Left lung (tissue), 10 donors: Measurements from ENCODE around the gene PTGES3. TPM values are rescaled to one million over a fixed set of nuclear protein-coding genes. Genes with fewer than 3 reads are reported as not detected.
"Not testable (repeated sequence)": the region's sequence is repeated elsewhere in the genome, so short reads cannot be mapped to it uniquely, and the experiment has no call there.

Experiments used
- ATAC-seq: fragments of 200-7000 bp; cut with Tn5 transposase; one replicate; pipeline ENCODE4 v1.9.1; 2020; ENCODE audit warnings: moderate library complexity
- DNase-seq, 4 donors: peaks; one replicate each; pipeline ENCODE4 v3.0.0-alpha.2; 2013 to 2020
- H3K27ac ChIP-seq, 2 donors: fragments of 200-600 bp; sonication (generic) in 1 of 2; one replicate each; pipeline versions ENCODE4 v1.5.0 to v1.8.0; 2020 to 2021
- H3K27me3 ChIP-seq, 2 donors: fragments of 200-600 bp; sonication (generic) in 1 of 2; one replicate each; pipeline versions ENCODE4 v1.5.0 to v1.8.0; 2020 to 2021
- H3K36me3 ChIP-seq, 2 donors: fragments of 200-600 bp; sonication (generic) in 1 of 2; one replicate each; pipeline versions ENCODE4 v1.5.0 to v1.8.0; 2020 to 2021
- H3K4me1 ChIP-seq, 2 donors: fragments of 200-600 bp; one replicate each; pipeline ENCODE4 v1.8.0; 2021
- H3K4me3 ChIP-seq, 2 donors: fragments of 200-600 bp; sonication (generic) in 1 of 2; one replicate each; pipeline versions ENCODE4 v1.5.0 to v1.8.0; 2020 to 2021; ENCODE audit warnings: mild to moderate bottlenecking in 1 of 2
- H3K9me3 ChIP-seq, 2 donors: fragments of 200-600 bp; sonication (generic) in 1 of 2; one replicate each; pipeline versions ENCODE4 v1.5.0 to v1.8.0; 2020 to 2021
- intact Hi-C, 2 donors: fragments of 100-400 bp; cut with DNase I; formaldehyde crosslinking; loops; one replicate each; pipeline versions ENCODE4 v1.11.2 to v1.14.2; 2022
- polyA plus RNA-seq, 6 donors: library from polyadenylated mRNA; unstranded; fragments of 120-200 nt; gene quantifications; one replicate each; pipeline ENCODE4 v1.2.1, GENCODE V29; 2013; ENCODE audit not compliant: insufficient read length in 6 of 6
- total RNA-seq, 2 donors: library from RNA; stranded (reverse); fragmentation: NEBNext Ultra II Directional; extraction: Animal tissue kit (Norgen Biotek cat#: 25700); gene quantifications; one replicate each; pipeline ENCODE4 v1.2.1, GENCODE V29; 2021
- TF ChIP-seq, protein P1 (sequence below), 2 donors: fragments of 200-600 bp; sonication (generic) in 1 of 2; IDR thresholded peaks; one replicate each; pipeline versions ENCODE4 v1.5.0 to v1.8.0; 2021; ENCODE audit warnings: antibody characterized with exemption in 2 of 2
- donor health status: DM: no; HTN: yes; CAD: no.
- donor health status: DM: no; HTN: no; CAD: no.

PTGES3 gene
- total and polyA plus RNA-seq, 8 donors = 164 to 303 (median 267) TPM

DNA sequence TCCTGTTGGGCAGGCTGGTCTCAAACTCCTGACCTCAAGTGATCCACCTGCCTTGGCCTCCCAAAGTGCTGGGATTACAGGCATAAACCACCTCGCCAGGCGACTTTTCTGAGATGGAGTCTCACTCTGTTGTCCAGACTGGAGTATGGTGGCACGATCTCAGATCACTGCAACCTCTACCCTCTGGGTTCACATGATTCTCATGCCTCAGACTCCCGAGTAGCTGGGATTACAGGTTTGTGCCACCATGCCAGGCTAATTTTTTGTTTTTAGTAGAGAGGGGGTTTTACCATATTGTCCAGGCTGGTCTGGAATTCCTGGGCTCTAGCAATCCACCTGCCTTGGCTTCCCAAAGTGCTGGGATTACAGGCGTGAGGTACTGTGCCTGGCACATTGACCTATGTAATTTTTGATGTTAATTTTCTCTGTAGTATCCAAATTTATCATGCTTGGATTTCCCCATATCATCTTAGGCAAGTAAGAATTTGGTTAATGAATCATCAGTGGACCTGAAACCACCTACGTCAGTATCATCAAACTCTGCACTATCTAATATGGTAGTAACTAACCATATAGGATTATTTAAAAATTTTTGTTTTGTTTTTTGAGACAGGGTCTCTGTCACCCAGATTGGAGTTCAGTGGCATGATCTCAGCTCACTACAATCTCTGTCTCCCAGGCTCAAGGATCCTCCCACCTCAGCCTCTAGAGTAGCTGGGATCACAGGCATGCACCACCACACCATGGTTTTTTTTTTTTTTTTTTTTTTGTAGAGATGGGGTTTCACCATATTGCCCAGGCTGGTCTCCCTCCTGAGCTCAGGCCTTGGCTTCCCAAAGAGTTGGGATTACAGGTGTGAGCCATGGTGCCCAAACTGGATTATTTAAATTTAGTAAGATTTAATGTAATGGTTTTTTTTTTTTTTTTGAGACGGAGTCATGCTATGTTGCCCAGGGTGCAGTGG is 30.4 kb downstream of the PTGES3 start:
- H3K36me3 ChIP-seq = peaks cover 0 to 7% of the 10 kb centered on the region in 2 donors
- TF ChIP-seq, protein P1, sequence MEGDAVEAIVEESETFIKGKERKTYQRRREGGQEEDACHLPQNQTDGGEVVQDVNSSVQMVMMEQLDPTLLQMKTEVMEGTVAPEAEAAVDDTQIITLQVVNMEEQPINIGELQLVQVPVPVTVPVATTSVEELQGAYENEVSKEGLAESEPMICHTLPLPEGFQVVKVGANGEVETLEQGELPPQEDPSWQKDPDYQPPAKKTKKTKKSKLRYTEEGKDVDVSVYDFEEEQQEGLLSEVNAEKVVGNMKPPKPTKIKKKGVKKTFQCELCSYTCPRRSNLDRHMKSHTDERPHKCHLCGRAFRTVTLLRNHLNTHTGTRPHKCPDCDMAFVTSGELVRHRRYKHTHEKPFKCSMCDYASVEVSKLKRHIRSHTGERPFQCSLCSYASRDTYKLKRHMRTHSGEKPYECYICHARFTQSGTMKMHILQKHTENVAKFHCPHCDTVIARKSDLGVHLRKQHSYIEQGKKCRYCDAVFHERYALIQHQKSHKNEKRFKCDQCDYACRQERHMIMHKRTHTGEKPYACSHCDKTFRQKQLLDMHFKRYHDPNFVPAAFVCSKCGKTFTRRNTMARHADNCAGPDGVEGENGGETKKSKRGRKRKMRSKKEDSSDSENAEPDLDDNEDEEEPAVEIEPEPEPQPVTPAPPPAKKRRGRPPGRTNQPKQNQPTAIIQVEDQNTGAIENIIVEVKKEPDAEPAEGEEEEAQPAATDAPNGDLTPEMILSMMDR (IDR thresholded peaks at IDR 0.05) = no peak
- no peaks in the 10 kb centered on the region for H3K27me3 ChIP-seq
- H3K4me1 ChIP-seq = no peaks in the 10 kb centered on the region
- no peak for ATAC-seq
- no peak overlapping the region for H3K27ac ChIP-seq
- no peak for DNase-seq
- no peak overlapping the region for H3K4me3 ChIP-seq
- H3K9me3 ChIP-seq = peaks cover 0 to 26% of the 10 kb centered on the region in 2 donors
- intact Hi-C loops = no loop called here

DNA sequence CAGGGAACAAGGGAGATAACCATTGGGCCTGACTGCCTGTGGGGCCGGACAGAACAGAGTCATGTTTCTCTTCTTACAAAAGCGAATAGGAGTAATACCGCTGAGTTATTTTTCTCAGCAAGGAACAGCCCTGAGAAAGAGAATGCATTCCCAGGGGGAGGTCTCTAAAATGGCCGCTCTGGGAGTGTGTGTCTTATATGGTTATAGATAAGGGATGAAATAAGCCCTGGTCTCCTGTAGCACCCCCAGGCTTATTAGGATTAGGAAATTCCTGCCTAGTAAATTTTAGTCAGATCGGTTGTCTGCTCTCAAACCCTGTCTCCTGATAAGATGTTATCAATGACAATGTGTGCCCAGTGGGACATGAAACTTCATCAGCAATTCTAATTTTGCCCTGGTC is 34.3 kb downstream of the PTGES3 start:
- intact Hi-C loops, ATAC-seq, H3K4me3 ChIP-seq, H3K27ac ChIP-seq, H3K27me3 ChIP-seq, DNase-seq, H3K4me1 ChIP-seq, H3K36me3 ChIP-seq: not testable (repeated sequence)
- H3K9me3 ChIP-seq = peaks cover 0 to 26% of the 10 kb centered on the region in 2 donors

DNA sequence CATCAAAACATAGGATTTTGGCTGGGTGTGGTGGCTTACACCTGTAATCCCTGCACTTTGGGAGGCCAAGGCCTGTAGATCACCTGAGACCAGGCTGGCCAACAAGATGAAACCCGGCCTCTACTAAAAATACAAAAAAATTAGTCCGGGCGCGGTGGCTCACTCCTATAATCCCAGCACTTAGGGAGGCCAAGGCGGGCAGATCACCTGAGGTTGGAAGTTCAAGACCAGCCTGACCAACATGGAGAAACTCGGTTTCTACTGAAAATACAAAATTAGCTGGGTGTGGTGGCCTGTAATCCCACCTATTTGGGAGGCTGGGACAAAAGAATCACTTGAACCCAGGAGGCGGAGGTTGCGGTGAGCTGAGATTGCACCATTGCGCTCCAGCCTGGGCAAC is 40.1 kb downstream of the PTGES3 start:
- H3K4me3 ChIP-seq, H3K27ac ChIP-seq, intact Hi-C loops, H3K27me3 ChIP-seq, H3K9me3 ChIP-seq, ATAC-seq, DNase-seq: not testable (repeated sequence)
- H3K36me3 ChIP-seq = peaks cover 1 to 18% of the 10 kb centered on the region in 2 donors
- peaks cover 6 to 28% of the 10 kb centered on the region in 2 donors for H3K4me1 ChIP-seq

DNA sequence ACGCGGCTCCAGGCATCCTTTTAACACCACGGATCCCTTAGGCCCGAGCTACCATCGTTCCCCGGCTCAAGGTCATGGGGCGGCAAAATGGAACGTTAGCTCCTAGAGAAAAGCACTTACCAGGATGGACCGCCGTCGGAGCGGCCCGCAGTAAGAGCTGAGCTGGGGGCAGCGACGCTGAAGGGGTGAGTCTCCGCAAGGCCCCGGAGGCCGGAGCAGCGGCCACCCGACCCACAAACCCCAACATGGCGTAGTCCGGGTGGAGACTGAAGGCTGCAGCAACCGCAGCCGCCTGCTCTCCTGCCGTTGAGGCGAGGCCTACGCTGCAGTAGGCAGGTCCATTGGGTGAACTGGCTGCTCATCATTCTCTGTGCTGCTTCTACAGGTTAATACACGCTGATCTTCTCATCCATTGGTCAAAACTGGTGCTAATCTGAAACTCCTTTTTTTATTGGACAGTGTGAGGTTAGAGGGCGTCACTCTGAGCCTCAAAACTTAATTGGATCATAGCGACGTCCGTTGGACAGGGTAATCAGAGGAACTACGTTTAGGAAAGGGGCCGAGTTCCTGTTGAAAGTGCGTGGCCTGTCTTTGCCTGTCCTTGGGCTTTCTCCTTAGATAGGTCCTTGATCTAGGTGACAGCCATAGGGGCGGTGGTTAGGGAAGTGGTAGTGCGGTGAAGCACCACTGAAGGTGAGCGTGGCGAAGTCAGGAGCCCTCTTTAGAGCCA is 42.2 kb downstream of the PTGES3 start, which contains the start of gene ATP5F1B:
ATP5F1B (minus strand) TSS at position 268 of the 730 bp plus-strand sequence; CDS start at position 247, 21 bp downstream.
- ATAC-seq (peak; percentile 99), DNase-seq (peak; percentile 95 to 99 (median 98))
- TF ChIP-seq, protein P1 (IDR thresholded peaks at IDR 0.05) = no peak
- Histone ChIP-seq H3K4me3 (peak within 1 kb of the TSS; percentile 88 to 96), H3K27me3 (no peaks in the 10 kb centered on the region), H3K9me3 (no peaks in the 10 kb centered on the region), H3K27ac (peak within 1 kb of the TSS; percentile 92 to 93), H3K36me3 (peaks cover 5 to 40% of the 10 kb centered on the region in 2 donors), H3K4me1 (peaks cover 6 to 45% of the 10 kb centered on the region in 2 donors)
- intact Hi-C loops = no loop called here

DNA sequence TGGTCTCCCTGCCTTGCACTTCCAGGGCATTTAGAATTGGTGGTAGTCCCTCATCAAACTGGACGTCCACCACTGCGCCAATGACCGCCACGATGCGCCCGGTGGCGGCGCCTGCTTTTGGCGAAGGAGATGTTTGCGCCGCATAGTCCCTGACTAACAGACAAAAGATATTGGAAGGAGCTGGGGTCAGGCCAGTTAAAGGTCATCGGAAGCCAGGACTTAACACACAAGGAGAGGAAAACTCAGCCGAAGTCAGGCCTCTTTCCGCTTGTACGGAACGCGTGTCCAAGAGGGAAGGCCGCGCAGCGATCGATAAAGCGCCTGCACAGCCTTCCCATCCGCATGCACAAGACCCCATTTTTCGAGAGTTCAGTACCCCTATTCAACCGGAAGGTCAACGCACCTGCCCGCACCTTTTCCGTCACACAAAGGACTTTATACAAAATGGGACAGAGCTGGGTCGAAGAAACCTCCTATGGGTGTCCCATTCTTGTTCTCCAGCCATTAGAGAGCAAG is 42.8 kb downstream of the PTGES3 start:
- Histone ChIP-seq H3K36me3 (peaks cover 5 to 46% of the 10 kb centered on the region in 2 donors), H3K9me3 (no peaks in the 10 kb centered on the region), H3K4me1 (peaks cover 6 to 45% of the 10 kb centered on the region in 2 donors), H3K27me3 (no peaks in the 10 kb centered on the region), H3K27ac (peak overlapping the region; percentile 82 to 93), H3K4me3 (peak overlapping the region; percentile 88 to 96)
- intact Hi-C loops = no loop called here
- ATAC-seq (peak; percentile 19), DNase-seq (peak in 1 of 4 donors; percentile 16)
- TF ChIP-seq, protein P1 (IDR thresholded peaks at IDR 0.05) = no peak
